SU-DHL-6 (cell line): ENCODE data around the gene TAF15.

Experiments
- H2AFZ ChIP-seq: fragments of 200-600 bp; sonication (generic); 2 replicates; pipeline ENCODE4 v1.6.1; 2014; ENCODE audit warnings: low read depth, mild to moderate bottlenecking, moderate library complexity, mixed read lengths, antibody characterized with exemption, low read length; ENCODE audit not compliant: severe bottlenecking
- H3F3A ChIP-seq: fragments of 200-600 bp; shearing (Covaris generic); 2 replicates; pipeline ENCODE4 v1.6.0; 2016; ENCODE audit warnings: antibody characterized with exemption, mild to moderate bottlenecking; ENCODE audit not compliant: insufficient read depth
- H3K27ac ChIP-seq: fragments of 200-600 bp; sonication (generic); 2 replicates; pipeline ENCODE4 v1.5.1; 2016; ENCODE audit warnings: low read depth, mild to moderate bottlenecking, low read length, moderate library complexity, mixed read lengths
- H3K27me3 ChIP-seq: fragments of 200-600 bp; sonication (generic), shearing (Covaris generic); 2 replicates; pipeline ENCODE4 v1.6.0; 2014; ENCODE audit warnings: mild to moderate bottlenecking, low read length
- H3K36me3 ChIP-seq: fragments of 200-600 bp; sonication (generic); 2 replicates; pipeline ENCODE4 v1.6.1; 2014; ENCODE audit warnings: mild to moderate bottlenecking, low read length, mixed read lengths
- H3K4me2 ChIP-seq: fragments of 300-600, 200-600 bp; shearing (Covaris generic), sonication (generic); 2 replicates; pipeline ENCODE4 v1.6.0; 2014; ENCODE audit warnings: low read length, low read depth, mild to moderate bottlenecking; ENCODE audit not compliant: poor library complexity, severe bottlenecking
- H3K4me3 ChIP-seq: fragments of 200-600 bp; sonication (generic); 2 replicates; pipeline ENCODE4 v1.5.1; 2014; ENCODE audit warnings: antibody characterized with exemption, low read length, mild to moderate bottlenecking, mixed read lengths; ENCODE audit not compliant: insufficient read depth, poor library complexity, severe bottlenecking
- H3K79me2 ChIP-seq: fragments of 200-600 bp; sonication (generic); 2 replicates; pipeline ENCODE4 v1.6.1; 2014; ENCODE audit warnings: mild to moderate bottlenecking, low read length, moderate library complexity; ENCODE audit not compliant: insufficient read depth
- H3K9ac ChIP-seq: fragments of 200-600 bp; sonication (generic); 2 replicates; pipeline ENCODE4 v1.7.0; 2014; ENCODE audit warnings: mild to moderate bottlenecking, low read length
- H3K9me2 ChIP-seq: fragments of 200-600 bp; sonication (generic); replicated peaks from 2 replicates; pipeline ENCODE4 v1.6.1; 2014; ENCODE audit warnings: low read length; ENCODE audit not compliant: insufficient read depth
- H3K9me3 ChIP-seq: fragments of 200-600 bp; sonication (generic); 2 replicates; pipeline ENCODE4 v1.6.1; 2014; ENCODE audit warnings: low read length, mixed read lengths; ENCODE audit not compliant: insufficient read depth
- H4K20me1 ChIP-seq: fragments of 200-600 bp; sonication (generic); 2 replicates; pipeline ENCODE4 v1.6.1; 2014; ENCODE audit warnings: low read depth, mild to moderate bottlenecking, antibody characterized with exemption, low read length, moderate library complexity, mixed read lengths
- CTCF ChIP-seq: fragments of 200-600 bp; sonication (generic); IDR thresholded peaks from one replicate; pipeline ENCODE4 v1.5.1; 2017; ENCODE audit warnings: antibody characterized with exemption, mild to moderate bottlenecking, low read length, moderate library complexity; ENCODE audit not compliant: insufficient read depth, poor library complexity, severe bottlenecking
- EZH2phosphoT487 ChIP-seq: fragments of 200-600 bp; sonication (generic), shearing (Covaris generic); conservative IDR thresholded peaks from 2 replicates; pipeline ENCODE4 v1.6.1; 2018; ENCODE audit warnings: mild to moderate bottlenecking, antibody characterized with exemption, low read length, moderate library complexity, mixed read lengths

Gene TAF15

DNA sequence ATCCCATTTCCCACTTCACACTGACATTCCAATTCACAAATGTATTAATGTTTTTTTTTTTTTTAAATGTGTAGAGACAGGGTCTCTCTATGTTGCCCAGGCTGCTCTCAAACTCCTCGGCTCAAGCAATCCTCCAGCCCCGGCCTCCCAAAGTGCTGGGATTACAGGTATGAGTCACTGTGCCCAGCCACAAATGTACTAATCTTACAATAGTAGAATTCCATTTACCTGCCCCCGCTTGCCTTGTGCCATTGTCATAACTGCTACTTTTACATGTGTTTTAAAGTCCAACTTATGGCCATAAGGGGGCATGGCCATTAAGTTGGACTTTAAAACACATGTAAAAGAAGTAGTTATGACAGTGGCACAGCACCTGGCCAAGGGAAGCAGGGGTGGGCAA lies 18.4 kb upstream of the TAF15 start:
- no peaks in the 10 kb centered on the region for H4K20me1 ChIP-seq
- no peaks in the 10 kb centered on the region for H3K79me2 ChIP-seq
- H3K27me3 ChIP-seq, result no peaks in the 10 kb centered on the region
- H3K9me2 ChIP-seq, result no peaks in the 10 kb centered on the region
- H3K4me3 ChIP-seq, result no peak overlapping the region
- no peaks in the 10 kb centered on the region for H3K9me3 ChIP-seq
- no peaks in the 10 kb centered on the region for H3F3A ChIP-seq
- no peak overlapping the region for H2AFZ ChIP-seq
- no peak overlapping the region for H3K27ac ChIP-seq
- H3K4me2 ChIP-seq, result no peak overlapping the region
- no peak for TF ChIP-seq EZH2phosphoT487
- TF ChIP-seq CTCF, result no peak
- H3K36me3 ChIP-seq, result no peaks in the 10 kb centered on the region
- H3K9ac ChIP-seq, result no peak overlapping the region

GRCh38 chr17:35791681-35792350 lies 17.5 kb upstream of the TAF15 start:
- no peaks in the 10 kb centered on the region for H3K27me3 ChIP-seq
- H3K27ac ChIP-seq, result no peak overlapping the region
- no peak overlapping the region for H3K9ac ChIP-seq
- no peaks in the 10 kb centered on the region for H3K9me3 ChIP-seq
- no peak overlapping the region for H3K4me2 ChIP-seq
- H3K36me3 ChIP-seq, result no peaks in the 10 kb centered on the region
- H3K9me2 ChIP-seq, result no peaks in the 10 kb centered on the region
- no peak overlapping the region for H2AFZ ChIP-seq
- no peaks in the 10 kb centered on the region for H3K79me2 ChIP-seq
- no peaks in the 10 kb centered on the region for H3F3A ChIP-seq
- TF ChIP-seq CTCF (no peak), EZH2phosphoT487 (no peak)
- no peak overlapping the region for H3K4me3 ChIP-seq
- H4K20me1 ChIP-seq, result no peaks in the 10 kb centered on the region

DNA sequence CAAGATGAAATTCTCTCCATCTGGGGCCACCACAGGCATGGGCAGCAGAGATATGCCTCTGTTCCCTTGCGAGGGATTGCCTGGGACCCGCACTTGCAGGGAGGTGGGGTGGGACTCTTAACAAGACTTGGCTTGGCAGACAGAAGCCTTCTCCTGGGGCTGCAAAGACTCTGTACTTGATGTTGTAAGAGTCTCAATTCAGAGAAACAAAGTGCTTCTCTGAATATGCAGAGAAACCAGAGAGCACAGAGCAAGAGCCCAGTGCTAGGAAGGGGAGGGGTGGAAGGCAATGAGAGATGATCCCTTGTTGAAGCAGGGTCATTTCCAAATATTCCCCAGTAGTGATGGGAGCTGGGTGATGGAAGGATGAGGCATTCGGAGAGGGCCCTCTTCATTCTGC lies 16.0 kb upstream of the TAF15 start:
- Histone ChIP-seq H3K27ac (no peak overlapping the region), H3K9me3 (no peaks in the 10 kb centered on the region), H3K4me2 (no peak overlapping the region), H3K4me3 (no peak overlapping the region), H3F3A (no peaks in the 10 kb centered on the region), H2AFZ (no peak overlapping the region), H3K36me3 (no peaks in the 10 kb centered on the region), H4K20me1 (no peaks in the 10 kb centered on the region), H3K27me3 (no peaks in the 10 kb centered on the region), H3K79me2 (no peaks in the 10 kb centered on the region), H3K9ac (no peak overlapping the region), H3K9me2 (no peaks in the 10 kb centered on the region)
- TF ChIP-seq CTCF, result no peak
- TF ChIP-seq EZH2phosphoT487, result no peak
